T-helper 1 cell treated with Interleukin-12 subunit alpha and Interleukin-12 subunit beta and Interleukin-4 antibody, amounts not matched to agents 30 ng/mL and 1 ng/mL, for 36 hours (primary cell): Measurements from ENCODE around the gene DMWD. TPM values are rescaled to one million over a fixed set of nuclear protein-coding genes. Genes with fewer than 3 reads are reported as not detected.

ENCODE experiments used
- intact Hi-C: fragments of 100-400 bp; cut with micrococcal nuclease; formaldehyde crosslinking; loops from one replicate; pipeline ENCODE4 v1.15.1; 2024
- total RNA-seq: library from RNA; stranded (reverse); gene quantifications from 2 replicates; pipeline ENCODE4 v1.2.3, GENCODE V29; 2022

The DMWD gene
- total RNA-seq, 1 donor from 2014 or later, result 35.1 TPM

DNA sequence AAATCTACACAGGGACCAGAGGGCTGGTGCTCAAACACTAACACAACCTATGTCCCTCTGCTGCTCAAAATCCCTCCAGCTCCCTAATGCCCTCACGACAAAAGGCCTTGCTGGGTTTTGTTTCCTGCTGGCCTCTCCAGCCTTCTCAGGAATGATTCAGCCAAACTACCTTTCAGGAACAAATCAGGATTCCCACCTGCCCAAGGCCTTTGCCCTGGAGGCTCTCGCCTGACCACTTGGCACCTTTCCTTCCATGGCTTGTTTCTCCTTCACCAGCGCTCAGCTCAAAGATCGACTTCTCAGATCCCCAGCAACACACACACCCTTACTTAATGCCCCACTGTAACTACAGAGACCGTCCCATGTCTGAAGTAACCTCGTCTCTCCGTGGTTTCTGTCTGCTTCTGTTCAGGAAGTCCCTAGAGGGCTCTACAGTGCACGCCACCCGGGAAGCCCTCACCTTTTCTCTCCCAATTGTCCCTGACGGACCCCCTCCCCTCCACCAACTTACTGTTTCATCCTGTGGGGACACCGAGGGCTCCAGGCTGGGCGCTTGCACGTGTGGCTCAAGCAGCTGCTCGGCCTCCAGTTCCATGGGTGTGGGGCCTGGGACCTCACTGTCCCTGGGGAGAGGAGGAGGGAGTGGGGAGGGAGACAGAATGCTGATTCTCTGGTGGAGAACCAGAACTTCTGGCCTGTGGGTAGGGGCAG lies 20.4 kb downstream of the DMWD start:
- intact Hi-C loops, result loop anchor here (5.0 to 10.0 kb wide), 2 partner anchors 245 to 493 kb away; no protein-coding TSS in a partner anchor

DNA sequence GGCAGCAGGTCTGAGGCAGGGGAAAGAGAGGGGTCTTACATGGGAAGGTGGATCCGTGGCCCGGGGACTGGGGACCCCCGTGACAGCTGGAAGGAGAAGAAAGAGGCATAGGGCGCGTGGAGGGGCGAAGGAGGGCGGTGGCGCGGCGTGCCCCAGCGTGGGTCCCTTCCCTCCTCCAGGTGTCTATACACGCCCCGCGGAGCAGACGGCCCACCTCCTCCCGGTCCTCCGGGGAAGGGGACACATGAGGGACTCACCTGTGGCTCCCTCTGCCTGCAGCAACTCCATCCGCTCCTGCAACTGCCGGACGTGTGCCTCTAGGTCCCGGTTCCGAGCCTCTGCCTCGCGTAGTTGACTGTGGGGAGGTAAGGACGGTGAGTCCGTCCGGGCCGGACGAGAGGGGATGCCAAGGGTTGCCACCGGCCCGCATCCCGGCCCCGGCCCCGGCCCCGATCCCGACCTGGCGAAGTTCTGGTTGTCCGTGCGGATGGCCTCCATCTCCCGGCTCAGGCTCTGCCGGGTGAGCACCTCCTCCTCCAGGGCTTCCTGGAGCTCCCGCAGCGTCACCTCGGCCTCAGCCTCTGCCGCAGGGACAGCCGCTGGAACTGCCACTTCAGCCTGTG lies 21.2 kb downstream of the DMWD start:
- intact Hi-C loops, result loop anchor here (5.0 to 10.0 kb wide), 2 partner anchors 246 to 493 kb away; no protein-coding TSS in a partner anchor

DNA sequence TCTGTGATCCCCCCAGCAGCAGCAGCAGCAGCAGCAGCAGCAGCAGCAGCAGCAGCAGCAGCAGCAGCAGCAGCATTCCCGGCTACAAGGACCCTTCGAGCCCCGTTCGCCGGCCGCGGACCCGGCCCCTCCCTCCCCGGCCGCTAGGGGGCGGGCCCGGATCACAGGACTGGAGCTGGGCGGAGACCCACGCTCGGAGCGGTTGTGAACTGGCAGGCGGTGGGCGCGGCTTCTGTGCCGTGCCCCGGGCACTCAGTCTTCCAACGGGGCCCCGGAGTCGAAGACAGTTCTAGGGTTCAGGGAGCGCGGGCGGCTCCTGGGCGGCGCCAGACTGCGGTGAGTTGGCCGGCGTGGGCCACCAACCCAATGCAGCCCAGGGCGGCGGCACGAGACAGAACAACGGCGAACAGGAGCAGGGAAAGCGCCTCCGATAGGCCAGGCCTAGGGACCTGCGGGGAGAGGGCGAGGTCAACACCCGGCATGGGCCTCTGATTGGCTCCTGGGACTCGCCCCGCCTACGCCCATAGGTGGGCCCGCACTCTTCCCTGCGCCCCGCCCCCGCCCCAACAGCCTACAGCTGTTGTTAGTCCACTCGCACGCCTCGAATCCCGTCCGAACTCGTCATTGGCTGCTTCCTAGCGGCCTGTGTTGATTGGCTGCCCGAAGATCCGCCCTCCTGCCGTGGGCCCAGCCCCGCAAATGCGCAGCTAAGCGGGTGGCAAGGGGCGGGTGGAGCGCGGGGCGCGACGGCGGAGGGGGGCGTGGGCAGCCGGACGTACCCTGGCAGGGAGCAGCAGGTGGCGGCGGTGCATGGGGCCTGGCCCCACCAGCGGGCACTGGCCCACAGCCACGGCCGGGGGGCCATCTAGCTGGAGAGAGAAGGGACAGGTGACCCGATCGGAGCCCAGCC lies 22.2 kb downstream of the DMWD start:
- intact Hi-C loops, result loop anchor here (1.0 to 10.0 kb wide), 11 partner anchors 9 to 494 kb away; partner anchors contain the start of genes OPA3, QPCTL and SYMPK

DNA sequence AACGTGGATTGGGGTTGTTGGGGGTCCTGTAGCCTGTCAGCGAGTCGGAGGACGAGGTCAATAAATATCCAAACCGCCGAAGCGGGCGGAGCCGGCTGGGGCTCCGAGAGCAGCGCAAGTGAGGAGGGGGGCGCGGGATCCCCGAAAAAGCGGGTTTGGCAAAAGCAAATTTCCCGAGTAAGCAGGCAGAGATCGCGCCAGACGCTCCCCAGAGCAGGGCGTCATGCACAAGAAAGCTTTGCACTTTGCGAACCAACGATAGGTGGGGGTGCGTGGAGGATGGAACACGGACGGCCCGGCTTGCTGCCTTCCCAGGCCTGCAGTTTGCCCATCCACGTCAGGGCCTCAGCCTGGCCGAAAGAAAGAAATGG lies 22.8 kb downstream of the DMWD start:
- intact Hi-C loops, result loop anchor here (1.0 to 10.0 kb wide), 15 partner anchors 9 to 495 kb away; partner anchors contain the start of genes CCDC61, FBXO46, IRF2BP1 and MYPOP

DNA sequence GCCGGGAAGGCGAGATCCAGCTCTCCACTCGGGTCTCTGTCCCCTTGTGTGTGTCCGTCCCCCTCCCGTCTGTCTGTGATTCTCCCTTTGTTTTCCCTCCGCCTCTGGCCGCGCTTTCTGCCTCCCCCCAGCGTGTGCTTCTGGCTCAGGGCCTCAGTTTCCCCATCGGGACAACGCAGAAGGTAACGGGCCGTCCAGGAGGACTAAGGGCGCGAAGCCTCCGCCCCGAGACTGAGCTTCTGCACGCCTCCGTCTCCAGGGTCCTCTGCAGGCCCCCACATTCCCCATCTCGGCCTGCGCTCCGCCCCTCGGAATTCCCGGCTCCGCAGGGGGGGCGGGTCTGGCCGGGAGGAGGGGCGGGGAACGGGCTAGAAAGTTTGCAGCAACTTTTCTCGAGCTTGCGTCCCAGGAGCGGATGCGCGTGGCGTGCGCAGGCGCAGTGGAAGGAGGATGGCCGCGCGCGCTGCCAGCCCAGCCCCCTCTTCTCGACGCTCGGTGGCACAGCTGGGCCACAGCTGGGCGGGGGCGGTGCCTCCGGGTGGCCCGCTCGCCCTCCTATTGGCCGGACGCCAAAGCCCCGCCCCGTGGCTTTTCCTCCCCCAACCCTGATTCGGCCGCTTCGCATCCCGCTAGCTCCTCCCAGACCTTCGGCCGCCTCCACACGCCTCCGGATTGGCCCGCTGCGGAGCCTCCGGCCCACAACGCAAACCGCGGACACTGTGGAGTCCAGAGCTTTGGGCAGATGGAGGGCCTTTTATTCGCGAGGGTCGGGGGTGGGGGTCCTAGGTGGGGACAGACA lies 23.5 kb downstream of the DMWD start, which contains the start of gene SIX5:
TSS of gene SIX5 (minus strand) at position 269 of the 799 bp plus-strand sequence. CDS start 408 bp downstream, outside the sequence.
- intact Hi-C loops, result loop anchor here (1.0 kb wide), 4 partner anchors 39 to 226 kb away; partner anchors contain the start of genes CCDC61, FBXO46, IRF2BP1 and MYPOP

DNA sequence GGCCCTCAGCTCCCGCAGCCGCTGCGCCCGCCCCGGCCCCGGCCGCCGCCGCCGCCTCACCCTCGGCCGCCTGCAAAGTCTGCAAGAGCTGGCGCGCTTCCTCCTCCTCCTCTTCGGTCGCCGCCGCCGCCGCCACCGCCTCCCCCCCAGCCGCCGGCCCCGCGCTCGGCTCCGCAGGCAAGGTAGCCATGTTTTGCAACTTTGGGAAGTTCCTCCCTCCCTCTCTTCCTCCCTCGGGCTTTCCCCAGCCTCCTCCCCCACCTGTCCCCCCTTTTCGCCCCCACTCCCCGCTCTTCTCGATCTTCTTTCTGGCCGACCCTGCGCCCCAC lies 24.0 kb downstream of the DMWD start:
- intact Hi-C loops, result no loop called here

DNA sequence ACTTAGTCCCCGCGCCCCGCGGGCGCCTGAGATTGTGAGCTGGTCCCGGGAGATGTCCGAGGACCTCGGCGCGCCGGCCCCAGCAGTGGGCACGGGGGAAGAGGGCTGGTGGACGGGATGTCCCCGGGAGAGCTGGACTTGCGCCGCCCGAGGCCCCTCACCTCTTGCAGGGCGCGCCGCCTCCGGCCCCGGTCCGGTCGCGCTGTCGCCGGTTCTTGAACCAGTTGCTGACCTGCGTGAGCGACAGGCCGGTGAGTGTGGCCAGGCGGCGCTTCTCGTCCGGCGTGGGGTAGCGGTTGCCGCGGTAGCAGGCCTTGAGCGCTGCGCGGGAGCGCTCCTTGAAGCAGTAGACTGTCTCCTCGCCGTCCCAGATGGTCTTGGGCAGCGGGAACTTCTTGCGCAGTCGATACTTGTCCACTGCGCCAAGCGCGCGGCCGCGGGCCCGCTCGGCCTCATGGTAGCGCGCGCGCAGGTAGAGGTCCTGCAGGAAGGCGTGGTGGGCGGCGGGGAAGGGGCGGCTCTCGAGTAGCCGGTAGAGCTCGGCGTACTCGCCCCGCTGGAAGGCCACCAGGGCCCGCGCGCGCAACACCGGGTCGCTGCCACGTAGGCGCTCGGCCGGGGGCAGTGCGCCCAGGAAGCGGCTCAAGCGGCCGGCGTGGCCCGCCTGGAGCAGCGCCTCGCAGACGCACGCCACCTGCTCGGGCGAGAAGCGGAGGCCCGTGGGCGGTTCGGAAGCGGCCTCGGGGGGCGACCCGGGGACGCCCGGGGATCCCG lies 24.6 kb downstream of the DMWD start:
- intact Hi-C loops, result no loop called here

DNA sequence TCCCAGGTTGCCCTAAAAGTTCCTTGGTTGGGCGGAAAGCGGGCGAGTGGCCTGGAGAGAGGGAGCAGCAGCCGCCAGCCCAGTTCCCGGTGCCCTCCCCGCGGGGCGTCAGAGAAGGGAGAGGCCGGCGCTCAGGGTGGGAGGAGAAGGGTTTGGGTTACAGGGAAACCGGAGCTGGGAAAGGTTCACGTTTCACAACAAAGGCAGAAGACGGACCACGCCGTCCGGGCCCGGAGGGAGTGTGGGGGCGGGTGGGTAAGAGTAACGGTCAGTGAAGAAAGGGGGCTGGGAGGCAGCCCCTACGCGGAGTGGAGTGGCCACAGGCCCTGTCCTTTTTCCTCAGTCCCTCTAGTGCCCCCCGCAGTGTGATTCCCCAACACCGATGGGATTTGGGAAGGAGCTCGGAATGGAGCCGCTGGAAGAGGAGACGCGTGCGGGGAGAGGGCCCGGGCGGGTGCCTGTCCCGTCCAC lies 25.2 kb downstream of the DMWD start:
- intact Hi-C loops, result no loop called here

DNA sequence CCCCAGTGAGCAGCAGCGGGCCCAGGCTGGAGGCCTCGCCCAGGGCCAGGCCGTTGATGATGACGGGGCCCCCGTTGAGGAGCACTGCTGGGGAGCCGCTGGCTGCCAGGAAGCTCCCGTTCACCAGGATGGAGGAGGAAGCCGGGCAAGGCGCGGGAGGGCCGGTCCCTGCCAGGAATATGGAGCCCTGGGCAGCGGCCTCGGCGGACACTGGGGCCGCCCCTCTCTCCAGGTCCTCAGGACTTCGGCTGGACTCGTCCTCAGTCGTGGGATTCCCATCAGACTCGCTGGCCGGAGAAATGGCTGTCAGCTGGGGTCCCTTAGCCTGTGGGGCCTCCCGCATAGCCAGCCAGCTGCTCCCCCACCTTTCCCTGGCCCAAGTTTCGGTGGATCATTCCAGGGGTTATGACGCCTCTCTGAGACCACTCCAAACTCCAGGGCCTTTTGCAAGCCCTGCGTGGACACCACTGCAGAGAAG lies 25.7 kb downstream of the DMWD start:
- intact Hi-C loops, result no loop called here

DNA sequence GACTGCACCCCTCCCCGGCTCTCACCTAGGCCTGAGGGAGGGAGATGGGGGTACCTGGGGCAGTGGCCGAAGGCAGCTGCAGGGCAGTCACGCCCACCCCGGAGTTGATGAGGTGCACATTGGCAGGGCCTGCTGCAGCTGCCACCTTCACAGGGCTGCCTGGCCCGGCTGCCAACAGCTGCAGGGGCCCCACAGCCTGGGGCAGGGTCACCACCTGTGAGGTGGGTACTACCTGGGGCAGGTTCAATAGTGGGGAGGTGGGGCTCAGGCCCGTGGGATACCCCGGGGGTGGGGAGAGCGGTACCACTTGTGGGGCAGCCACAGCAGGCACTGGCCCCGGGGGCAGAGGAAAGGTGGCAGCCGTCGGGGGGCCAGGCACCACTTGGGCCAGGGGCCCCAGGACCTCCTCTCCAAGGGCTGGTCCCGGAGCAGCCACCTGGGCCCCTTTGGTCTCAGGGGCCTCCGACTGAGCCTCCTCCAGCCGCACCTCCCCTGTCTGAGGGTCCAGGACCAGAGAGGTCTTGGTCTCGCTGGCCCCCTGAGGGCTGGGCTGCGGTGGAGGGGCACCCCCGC lies 26.3 kb downstream of the DMWD start:
- intact Hi-C loops, result no loop called here

DNA sequence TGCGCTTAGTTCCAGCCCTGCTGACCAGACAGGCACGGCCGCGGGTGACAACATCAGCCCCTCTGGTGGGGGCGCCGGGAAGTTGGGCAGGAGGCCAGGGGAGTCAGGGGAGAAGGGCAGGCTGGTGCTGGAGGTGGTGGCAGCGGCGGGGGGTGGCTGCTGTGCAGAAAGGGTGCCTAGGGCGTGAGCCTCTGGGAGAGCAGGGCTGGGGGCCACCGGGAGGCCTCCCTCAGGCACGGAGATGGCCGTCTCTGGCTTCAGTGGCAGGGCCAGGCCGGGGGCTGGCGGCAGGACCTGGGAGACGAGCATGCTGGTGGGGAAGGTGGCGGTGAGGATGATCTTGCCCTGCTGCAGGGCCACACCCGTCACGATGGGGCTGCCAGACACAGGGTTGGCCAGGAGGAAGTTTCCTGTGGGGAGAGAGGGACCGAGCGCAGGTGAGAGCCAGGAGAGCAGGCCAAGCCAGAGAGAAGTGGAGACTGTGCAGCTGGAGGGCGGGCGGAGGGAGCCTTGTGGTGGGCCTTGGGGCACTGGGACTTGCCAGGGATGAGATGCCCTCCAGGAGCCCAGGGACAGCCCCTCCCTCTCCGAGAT lies 26.8 kb downstream of the DMWD start:
- intact Hi-C loops, result no loop called here

DNA sequence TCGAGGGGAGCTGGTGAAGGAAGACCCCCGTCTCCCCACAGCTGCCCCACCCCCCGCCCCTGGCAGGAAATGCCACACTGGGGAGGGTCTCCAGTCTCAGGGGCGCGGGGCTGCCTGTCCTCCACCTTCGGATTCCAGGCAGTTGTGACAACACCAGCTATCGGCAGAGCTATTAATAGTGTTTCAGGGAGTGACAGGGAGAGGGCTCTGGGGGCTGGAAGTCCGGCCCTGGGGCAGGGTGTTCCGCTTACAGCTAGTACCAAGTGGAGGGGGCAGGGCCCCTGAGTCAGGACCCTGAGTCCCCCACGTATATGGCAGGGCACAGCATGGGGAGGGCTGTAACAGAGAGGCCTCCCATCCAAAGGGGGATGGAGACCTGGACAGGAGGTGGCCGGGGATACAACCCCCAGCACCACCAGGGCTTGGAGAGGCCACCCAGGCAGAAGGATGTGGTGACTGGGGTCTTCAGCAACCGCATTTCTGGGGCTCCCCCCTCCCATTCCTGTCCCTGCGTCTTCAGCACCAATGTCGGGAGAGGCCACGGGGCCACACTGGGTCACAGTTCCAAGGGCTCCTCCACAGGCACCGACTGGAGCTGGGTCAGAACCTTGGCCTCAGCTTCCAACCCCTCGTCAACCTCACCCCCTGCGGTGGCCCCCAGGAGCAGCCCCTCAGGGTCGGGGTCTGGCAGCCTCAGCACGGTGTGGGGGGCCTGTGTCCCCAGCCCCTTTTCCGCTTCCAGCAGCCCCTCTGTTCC lies 27.5 kb downstream of the DMWD start:
- intact Hi-C loops, result no loop called here

DNA sequence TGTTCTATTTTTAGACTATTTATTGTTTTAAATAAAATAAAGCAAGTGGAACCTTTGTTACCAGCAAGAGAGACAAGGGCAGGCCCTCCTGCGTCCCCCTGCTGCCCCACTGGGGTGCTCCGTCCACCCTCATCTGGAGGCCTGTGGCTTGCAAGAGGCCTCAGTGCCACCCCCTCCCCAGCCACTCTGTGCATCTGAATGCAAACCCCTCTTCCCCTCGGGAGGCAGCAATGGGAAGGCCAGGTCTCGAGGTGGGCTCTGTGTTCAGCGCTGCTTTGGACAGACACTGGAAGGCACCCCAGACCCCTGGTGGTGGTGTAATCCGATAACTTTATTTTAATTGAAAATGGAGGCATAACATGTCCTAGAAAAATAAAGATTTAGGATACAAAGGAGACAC lies 28.2 kb downstream of the DMWD start:
- intact Hi-C loops, result no loop called here

DNA sequence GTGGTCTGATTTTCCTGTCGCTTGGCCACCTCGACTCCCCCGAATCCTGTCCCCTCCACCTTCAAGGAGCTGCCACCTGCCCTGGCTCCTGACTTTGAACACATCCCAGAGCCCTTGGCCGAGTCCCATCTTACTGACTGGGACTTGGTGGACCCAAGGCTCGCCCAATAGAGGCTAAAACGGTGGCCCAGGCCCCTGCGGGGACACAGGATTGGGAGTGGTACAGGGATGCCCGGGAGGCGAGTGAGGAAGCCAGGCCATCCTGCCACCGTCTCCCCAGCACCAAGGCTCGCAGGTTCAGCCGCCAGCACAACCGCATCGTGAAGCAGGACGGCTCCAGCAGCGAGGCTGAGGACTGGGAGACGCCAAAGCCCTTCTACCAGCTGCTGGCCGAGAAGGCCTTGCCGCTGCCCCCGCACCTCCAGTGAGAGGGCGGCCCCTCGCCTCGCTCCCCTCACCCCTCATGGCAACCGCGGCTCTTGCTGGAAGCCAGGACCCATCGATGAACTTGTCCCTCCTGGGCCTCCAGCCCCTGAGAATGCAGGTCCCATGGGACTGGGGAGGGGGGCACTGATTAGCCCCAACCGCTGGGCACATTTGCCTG lies 28.9 kb downstream of the DMWD start:
- intact Hi-C loops, result no loop called here

DNA sequence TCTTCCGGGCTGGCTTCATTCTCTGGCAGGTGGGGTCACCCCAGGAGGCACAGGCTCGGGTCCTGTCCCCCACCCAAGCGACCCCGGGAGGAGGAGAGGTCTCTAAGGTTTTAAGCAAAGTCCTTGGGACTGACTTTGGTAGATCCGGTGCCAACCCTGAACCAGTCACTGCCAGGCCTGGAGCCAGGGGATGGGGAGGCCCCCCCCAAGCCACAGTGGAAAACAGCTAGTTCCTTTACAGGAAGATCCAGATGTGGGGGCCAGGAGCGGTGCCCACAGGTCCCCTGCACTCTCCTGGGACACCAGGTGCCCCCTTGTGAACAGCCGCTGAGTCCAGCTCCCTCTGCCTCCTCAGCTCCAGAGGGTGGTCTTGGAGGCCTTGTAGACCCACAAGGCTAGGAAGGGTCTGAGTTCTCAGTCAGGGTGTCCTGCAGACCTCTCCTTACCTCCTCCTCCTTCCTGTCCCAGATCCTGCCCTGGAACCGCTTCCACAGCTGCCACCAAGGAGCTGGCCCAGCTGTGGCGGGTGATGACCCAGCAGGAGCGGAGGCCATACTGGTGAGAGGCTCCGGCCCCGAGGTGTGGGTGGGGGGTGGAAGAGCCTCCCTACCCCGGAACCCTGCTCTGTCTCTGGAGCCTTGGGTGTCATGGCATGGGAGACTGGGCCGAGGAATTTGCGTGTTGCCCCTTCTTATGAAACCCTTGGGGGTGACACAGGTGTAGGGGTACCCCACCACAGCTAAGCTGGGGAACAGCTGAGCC lies 29.6 kb downstream of the DMWD start:
- intact Hi-C loops, result no loop called here

DNA sequence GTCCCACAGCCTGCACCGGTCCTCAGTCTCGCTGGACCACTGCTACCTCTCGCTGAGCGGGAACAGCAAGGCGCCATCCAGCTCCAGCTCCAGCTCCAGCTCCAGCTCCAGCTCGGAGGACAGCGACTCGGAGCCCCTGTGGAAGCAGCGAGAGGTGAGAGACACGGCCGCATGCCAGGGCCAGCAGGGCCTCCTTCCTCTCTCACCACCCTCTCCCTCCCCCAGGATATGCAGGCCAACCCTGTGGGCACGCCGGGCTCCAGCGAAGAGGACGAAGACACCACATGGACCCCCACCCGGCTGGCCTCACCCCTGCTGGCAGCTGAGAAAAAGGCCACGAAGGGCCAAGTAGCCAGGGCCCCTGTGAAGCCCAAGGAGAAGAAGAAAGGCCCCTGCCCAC lies 30.9 kb downstream of the DMWD start:
- intact Hi-C loops, result no loop called here

DNA sequence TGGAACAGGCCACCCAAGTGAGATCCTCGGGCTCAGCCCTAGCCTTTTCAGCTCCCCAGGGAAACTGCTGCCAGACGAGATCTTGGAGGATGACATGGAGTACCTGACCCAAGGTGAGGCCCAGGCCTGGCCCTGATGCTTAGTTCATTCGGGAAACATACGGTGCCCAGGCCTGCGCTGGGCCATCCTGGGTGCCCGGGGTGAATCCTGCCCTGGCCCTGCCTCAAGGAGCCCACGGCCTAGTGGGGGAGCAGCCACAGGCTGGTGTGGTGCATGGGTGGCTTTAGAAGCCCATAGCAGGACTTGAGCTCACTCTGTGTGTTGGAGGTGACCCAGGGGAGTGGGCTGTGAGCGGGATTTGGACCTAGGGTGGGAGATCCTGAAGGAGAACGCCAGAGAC lies 33.7 kb downstream of the DMWD start:
- intact Hi-C loops, result no loop called here
